Left cardiac atrium (tissue), 4 donors: Measurements from ENCODE around the gene CSNK2A3. TPM values are rescaled to one million over a fixed set of nuclear protein-coding genes. Genes with fewer than 3 reads are reported as not detected.

Experiments
- ATAC-seq, 2 donors: fragments of 200-7000 bp; cut with Tn5 transposase; one replicate each; pipeline ENCODE4 v1.9.1; 2020; ENCODE audit warnings: mild to moderate bottlenecking in 2 of 2, moderate library complexity in 2 of 2
- DNase-seq: peaks from one replicate; pipeline ENCODE4 v3.0.0-alpha.2; 2020
- intact Hi-C, 2 donors: fragments of 100-400 bp; cut with DNase I; formaldehyde crosslinking; loops; one replicate each; pipeline versions ENCODE4 v1.14.1 to v1.15.1; 2022 to 2023
- total RNA-seq, 2 donors: library from RNA; stranded (reverse); fragmentation: NEBNext Ultra II Directional; extraction: Animal tissue kit (Norgen Biotek cat#: 25700); gene quantifications; one replicate each; pipeline ENCODE4 v1.2.1, GENCODE V29; 2021
- donor health status: DM: no; HTN: yes; CAD: no.
- donor health status: DM: no; HTN: yes; CAD: no; lungs with severe emphysema.
- donor health status: DM: yes; HTN: yes; CAD: no.
- donor health status: Dilated cardiomyopathy.

The CSNK2A3 gene
- total RNA-seq, 2 donors from 2014 or later = 0.97 to 1.7 TPM

DNA sequence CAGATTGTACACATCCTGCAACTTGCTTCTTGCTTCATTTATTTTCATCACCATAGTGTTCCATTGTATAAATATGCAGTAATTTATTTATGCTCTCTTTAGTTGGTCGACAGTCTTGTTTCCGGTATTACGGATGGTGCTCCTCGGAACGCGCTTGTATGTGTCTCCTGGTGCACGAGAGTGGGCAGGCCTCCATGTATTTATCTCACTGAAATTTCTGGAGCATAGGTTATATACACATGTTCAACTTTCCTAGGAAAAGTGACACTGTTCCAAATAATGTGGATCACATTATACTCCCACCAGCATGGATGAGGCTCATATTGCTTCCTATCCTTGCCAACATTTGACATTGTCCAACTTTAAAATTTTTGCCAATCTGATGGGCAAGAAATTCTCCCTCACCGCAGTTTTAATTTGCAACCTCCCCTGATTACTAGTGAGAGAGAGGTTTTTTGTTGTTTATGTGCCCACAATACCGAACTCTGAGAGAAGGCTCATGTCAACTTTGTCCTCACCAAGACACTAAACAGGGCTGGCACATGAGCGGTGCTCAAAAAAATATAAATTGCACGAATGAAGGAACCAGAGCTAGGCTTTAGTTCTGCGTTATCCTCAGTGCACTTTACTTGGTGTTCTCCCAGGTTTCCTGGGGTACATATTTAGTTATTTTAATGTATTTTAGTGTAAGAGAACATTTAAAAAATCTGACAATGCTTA is 3.8 kb downstream of the CSNK2A3 start:
- intact Hi-C loops = no loop called here
- DNase-seq = no peak
- ATAC-seq = peak in 1 of 2 donors; percentile 16

GRCh38 chr11:11348303-11348702 is 4.7 kb downstream of the CSNK2A3 start:
- no peak for DNase-seq
- intact Hi-C loops = no loop called here
- ATAC-seq = no peak

DNA sequence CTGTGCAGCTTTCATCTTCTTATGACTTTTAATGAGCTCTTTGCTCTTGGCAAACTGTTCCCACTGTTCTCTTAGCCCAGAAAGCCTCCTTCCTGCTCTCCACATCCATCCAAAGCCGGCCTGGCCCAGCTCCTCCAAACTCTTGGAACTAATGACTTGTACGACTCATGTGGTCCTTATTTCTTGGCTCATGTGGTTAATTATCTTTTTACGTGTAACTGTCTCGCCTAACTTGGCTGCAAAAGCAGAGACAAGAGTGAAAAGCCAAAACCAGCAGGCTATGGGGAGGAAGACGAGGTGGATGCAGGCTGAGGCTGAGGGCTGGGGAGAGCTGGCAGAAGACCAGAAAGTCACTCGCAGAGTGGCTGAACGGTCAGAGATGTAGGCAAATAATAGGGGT is 5.5 kb downstream of the CSNK2A3 start:
- ATAC-seq (peak in 1 of 2 donors; percentile 38), DNase-seq (peak; percentile 22)
- intact Hi-C loops = no loop called here

- intact Hi-C loops = no loop called here
- DNase-seq (no peak), ATAC-seq (no peak)
Measured at GRCh38 chr11:11346303-11346702, 6.7 kb downstream of the CSNK2A3 start.

GRCh38 chr11:11345099-11345498 is 8.0 kb downstream of the CSNK2A3 start:
- ATAC-seq (no peak), DNase-seq (no peak)
- intact Hi-C loops = no loop called here

DNA sequence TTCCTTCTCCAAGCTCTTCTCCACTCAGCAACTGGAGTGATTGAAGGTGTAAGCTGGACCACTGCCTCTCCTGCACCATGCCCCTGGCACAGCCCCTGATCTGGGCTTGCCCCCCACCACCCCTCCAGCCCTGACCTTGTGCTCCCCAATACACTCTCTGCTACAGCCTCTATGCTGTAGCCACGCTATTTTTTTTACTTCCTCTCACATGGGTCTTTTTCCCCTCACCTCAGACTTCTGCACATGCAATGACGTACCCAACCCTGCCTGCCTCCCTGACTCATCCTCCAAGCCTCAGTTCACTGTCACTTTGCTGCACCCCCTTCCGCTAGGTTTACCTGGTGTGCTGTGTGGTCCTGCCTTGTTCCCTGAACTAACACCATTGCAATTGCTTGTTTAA is 9.0 kb downstream of the CSNK2A3 start:
- ATAC-seq = no peak
- intact Hi-C loops = no loop called here
- DNase-seq = no peak

- intact Hi-C loops = no loop called here
- no peak for DNase-seq
- no peak for ATAC-seq
Measured at GRCh38 chr11:11338304-11338703, 14.7 kb downstream of the CSNK2A3 start.

GRCh38 chr11:11336664-11337063 is 16.4 kb downstream of the CSNK2A3 start:
- ATAC-seq (no peak), DNase-seq (no peak)
- intact Hi-C loops = no loop called here

DNA sequence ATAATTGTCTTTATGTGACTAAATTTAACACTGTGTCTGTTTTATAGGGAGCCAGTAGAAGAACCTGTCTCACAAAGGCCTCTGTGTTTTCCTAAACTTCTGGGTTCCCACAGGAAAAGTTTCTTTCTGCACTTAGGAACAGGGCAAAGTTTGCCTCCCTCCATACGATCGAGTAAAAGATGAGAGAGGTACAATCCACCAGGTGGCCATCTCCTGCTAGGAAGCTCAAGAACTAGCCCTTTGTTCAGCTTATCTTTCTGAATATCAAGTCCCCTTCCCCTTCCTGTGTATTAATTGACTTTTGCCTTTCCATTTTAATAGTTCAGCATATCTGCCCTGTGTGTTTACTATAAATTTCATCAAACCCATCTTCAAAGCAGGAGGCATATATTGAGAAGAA is 18.0 kb downstream of the CSNK2A3 start:
- ATAC-seq (no peak), DNase-seq (no peak)
- intact Hi-C loops = no loop called here

GRCh38 chr11:11334607-11335006 is 18.4 kb downstream of the CSNK2A3 start:
- intact Hi-C loops = no loop called here
- DNase-seq (no peak), ATAC-seq (no peak)

- DNase-seq (no peak), ATAC-seq (no peak)
- intact Hi-C loops = no loop called here
Measured at GRCh38 chr11:11332141-11332710, 20.8 kb downstream of the CSNK2A3 start.

DNA sequence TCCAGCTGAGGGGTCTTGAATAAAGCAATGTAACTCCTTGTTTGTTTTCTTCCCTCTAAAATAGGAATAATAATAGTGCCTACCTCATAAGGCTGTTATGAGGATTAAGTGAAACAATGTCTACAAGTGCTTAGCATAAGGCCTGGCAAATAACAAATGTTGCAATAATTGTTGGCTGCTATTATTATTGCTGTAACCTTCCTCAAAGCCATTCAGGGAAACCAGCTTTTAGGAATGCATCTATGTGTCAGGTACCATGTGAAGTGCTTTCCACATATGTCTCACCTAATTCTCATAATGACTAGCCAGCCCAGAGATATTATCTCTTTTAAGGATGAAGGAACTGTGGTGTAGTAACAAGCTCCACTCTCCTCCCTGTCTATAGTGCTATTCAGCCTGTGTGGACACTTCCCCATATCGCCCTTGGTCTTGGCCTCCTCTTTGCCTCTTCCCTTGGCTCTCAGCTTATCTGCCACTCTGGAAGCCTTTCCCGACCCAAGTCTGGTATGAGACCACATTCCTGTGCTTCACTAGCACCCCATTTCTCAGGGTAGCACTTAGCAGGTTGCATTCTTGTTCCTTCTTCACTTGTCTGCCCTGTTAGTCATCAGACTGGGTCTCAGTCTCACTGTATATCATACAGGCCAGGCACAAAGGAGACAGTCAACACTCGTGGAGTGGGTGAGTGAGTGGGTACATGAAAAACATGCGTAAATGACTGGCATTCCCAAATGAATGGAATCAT is 23.8 kb downstream of the CSNK2A3 start:
- DNase-seq = no peak
- intact Hi-C loops = no loop called here
- peak; percentile 44 to 60 for ATAC-seq

DNA sequence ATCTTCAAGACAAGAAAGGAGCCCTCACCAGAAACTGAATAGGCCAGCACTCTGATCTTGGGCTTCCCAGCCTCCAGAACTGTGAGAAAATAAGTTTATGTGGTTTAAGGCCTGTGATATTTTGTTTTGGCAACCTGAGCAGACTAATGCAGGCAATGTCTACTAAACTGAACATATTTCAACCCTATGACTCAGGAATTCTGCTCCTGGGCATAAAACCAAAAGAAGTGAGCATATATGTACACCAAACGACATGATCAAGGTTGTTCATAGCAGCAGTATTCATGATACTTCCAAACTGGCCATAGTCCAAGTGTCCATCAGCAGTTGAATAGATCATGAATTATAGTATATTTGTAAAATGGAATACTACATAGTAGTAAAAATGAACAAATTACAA is 29.0 kb downstream of the CSNK2A3 start:
- ATAC-seq (no peak), DNase-seq (no peak)
- intact Hi-C loops = no loop called here

DNA sequence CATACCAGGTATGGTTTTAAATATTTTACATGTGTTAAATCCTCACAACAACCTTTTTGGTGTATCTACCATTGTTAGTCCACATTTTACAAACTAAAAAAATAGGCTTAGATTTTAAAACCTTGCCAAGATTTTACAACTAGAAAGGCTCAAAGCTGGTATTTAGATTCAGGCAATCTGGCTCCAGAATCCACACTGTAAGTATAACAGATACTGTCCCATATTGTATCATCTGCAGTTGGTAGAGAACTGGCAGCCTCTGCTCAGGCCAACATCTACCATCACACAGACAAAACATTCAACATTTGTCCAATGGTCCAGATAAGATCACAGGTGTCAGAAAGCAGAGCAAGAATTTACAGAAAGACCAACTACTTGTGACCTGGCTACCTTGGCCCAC is 30.9 kb downstream of the CSNK2A3 start:
- intact Hi-C loops = no loop called here
- ATAC-seq (no peak), DNase-seq (no peak)

- DNase-seq (no peak), ATAC-seq (peak in 1 of 2 donors; percentile 11)
- intact Hi-C loops = no loop called here
Measured at GRCh38 chr11:11320825-11321224, 32.2 kb downstream of the CSNK2A3 start.

DNA sequence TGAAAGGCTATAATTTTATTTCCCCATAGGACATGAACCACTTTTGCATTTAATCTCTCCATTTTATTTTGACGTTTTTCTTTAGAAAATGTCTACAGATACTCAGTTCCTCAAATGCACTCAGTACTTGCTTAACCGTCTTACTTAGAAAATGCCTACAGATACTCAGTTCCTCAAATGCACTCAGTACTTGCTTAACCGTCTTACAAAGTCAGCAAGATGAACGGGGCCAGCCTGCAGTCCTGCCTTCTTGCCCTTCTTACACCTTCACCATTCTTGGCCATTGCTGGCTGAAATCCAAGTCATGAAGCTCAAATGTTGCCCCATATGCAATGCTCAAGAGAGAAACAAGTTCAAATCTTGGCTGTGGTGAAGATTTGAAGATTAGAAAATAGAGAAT is 34.1 kb downstream of the CSNK2A3 start:
- ATAC-seq (peak in 1 of 2 donors; percentile 44), DNase-seq (no peak)
- intact Hi-C loops = no loop called here

DNA sequence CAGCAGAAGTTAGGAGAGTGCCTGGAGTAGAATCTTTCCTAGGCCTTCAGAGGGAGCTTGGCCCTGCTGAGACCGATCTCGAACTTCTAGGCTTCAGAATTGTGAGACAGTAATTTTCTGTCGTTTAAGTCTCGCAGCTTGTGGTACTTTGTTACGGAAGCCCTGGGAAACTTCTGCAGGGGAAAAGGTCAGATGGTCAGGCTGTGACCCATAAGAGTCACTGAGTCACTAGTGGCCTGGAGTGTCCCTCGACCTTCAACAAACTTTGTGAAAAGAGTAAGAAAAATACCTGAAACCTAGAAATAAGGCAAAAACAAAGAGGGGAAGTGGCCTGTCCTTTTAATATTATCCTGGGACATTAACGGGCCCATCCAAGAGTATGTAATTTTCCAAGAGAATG is 34.6 kb downstream of the CSNK2A3 start:
- no peak for ATAC-seq
- DNase-seq = no peak

GRCh38 chr11:11316651-11317230 is 36.3 kb downstream of the CSNK2A3 start:
- intact Hi-C loops = no loop called here
- ATAC-seq (no peak), DNase-seq (no peak)

More for the DNA sequence above, 34.6 kb downstream of the CSNK2A3 start:
- intact Hi-C loops = no loop called here

- ATAC-seq (peak; percentile 83 to 92), DNase-seq (no peak)
- intact Hi-C loops = no loop called here
Measured at GRCh38 chr11:11313902-11314692, 39.0 kb downstream of the CSNK2A3 start.
